Neural progenitor cell (in vitro differentiated cells): Measurements from ENCODE around the gene DOLPP1. TPM values are rescaled to one million over a fixed set of nuclear protein-coding genes. Genes with fewer than 3 reads are reported as not detected.

Source experiments
- DNase-seq: peaks from one replicate; pipeline ENCODE4 v3.0.0-alpha.2; 2016; ENCODE audit warnings: low spot score
- H2AFZ ChIP-seq: fragments of 200-600 bp; sonication (generic); replicated peaks from 2 replicates; pipeline ENCODE4 v1.6.1; 2016; ENCODE audit warnings: antibody characterized with exemption
- H3F3A ChIP-seq: fragments of 200-600 bp; sonication (generic); 2 replicates; pipeline ENCODE4 v1.6.1; 2016; ENCODE audit warnings: antibody characterized with exemption, low read depth
- H3K27ac ChIP-seq: fragments of 200-600 bp; sonication (generic); 2 replicates; pipeline ENCODE4 v1.5.1; 2016; ENCODE audit warnings: mild to moderate bottlenecking
- H3K27me3 ChIP-seq: fragments of 200-600 bp; sonication (generic); 2 replicates; pipeline ENCODE4 v1.6.1; 2016; ENCODE audit warnings: mild to moderate bottlenecking, moderate library complexity
- H3K36me3 ChIP-seq: fragments of 200-600 bp; sonication (generic); 2 replicates; pipeline ENCODE4 v1.5.1; 2016
- H3K4me1 ChIP-seq: fragments of 200-600 bp; sonication (generic); 2 replicates; pipeline ENCODE4 v1.6.1; 2016; ENCODE audit warnings: mixed run types
- H3K4me2 ChIP-seq: fragments of 200-600 bp; sonication (generic); 2 replicates; pipeline ENCODE4 v1.6.1; 2016
- H3K4me3 ChIP-seq: fragments of 200-600 bp; sonication (generic); 2 replicates; pipeline ENCODE4 v1.5.1; 2016
- H3K79me2 ChIP-seq: fragments of 200-600 bp; sonication (generic); 2 replicates; pipeline ENCODE4 v1.6.1; 2016; ENCODE audit warnings: low read depth
- H3K9ac ChIP-seq: fragments of 200-600 bp; sonication (generic); 2 replicates; pipeline ENCODE4 v1.6.1; 2016
- H3K9me3 ChIP-seq: fragments of 200-600 bp; sonication (generic); 2 replicates; pipeline ENCODE4 v1.5.1; 2016; ENCODE audit warnings: low read depth
- H4K20me1 ChIP-seq: fragments of 200-600 bp; sonication (generic); 2 replicates; pipeline ENCODE4 v1.6.1; 2016; ENCODE audit warnings: low read depth
- H3K27ac Mint-ChIP-seq: 3 replicates; pipeline ENCODE4 v1.8.0; 2021; ENCODE audit warnings: mixed read lengths
- H3K27me3 Mint-ChIP-seq: 2 replicates; pipeline ENCODE4 v1.8.0; 2022; ENCODE audit warnings: low read depth, mild to moderate bottlenecking, inconsistent platforms, moderate library complexity, mixed read lengths; ENCODE audit not compliant: insufficient read depth
- H3K36me3 Mint-ChIP-seq: 3 replicates; pipeline ENCODE4 v1.8.0; 2021; ENCODE audit warnings: mixed read lengths
- H3K4me1 Mint-ChIP-seq: 3 replicates; pipeline ENCODE4 v1.8.0; 2021; ENCODE audit warnings: mixed read lengths
- H3K4me3 Mint-ChIP-seq: 3 replicates; pipeline ENCODE4 v1.8.0; 2021; ENCODE audit warnings: mild to moderate bottlenecking, moderate library complexity, mixed read lengths
- H3K9me3 Mint-ChIP-seq: 3 replicates; pipeline ENCODE4 v1.8.0; 2020; ENCODE audit warnings: mixed read lengths
- CTCF ChIP-seq: fragments of 200-600 bp; sonication (generic); IDR thresholded peaks from 2 replicates; pipeline ENCODE4 v1.5.1; 2017; ENCODE audit warnings: antibody characterized with exemption, mild to moderate bottlenecking
- EZH2 ChIP-seq: fragments of 200-600 bp; sonication (generic); IDR thresholded peaks from 2 replicates; pipeline ENCODE4 v1.6.1; 2017; ENCODE audit warnings: antibody characterized with exemption, mild to moderate bottlenecking, moderate library complexity
- EZH2phosphoT487 ChIP-seq: fragments of 200-600 bp; sonication (generic); IDR thresholded peaks from 2 replicates; pipeline ENCODE4 v1.6.1; 2017; ENCODE audit warnings: antibody characterized with exemption
- total RNA-seq: library from RNA; depleted of rRNA; stranded (reverse); fragments of >200 nt; gene quantifications from 2 replicates; pipeline ENCODE4 v1.2.3, GENCODE V29; 2015; ENCODE audit warnings: low replicate concordance

DOLPP1 gene
- total RNA-seq, 1 donor from 2014 or later = 25.1 TPM

- H3K36me3 ChIP-seq = no peaks in the 10 kb centered on the region
- Mint-ChIP-seq H3K36me3 (peaks cover 10% of the 10 kb centered on the region), H3K4me1 (peaks cover 22% of the 10 kb centered on the region), H3K27ac (no peak overlapping the region), H3K27me3 (peaks cover 8% of the 10 kb centered on the region), H3K4me3 (no peak overlapping the region), H3K9me3 (no peaks in the 10 kb centered on the region)
- peaks cover 13% of the 10 kb centered on the region for H4K20me1 ChIP-seq
- peaks cover 35% of the 10 kb centered on the region for H3K79me2 ChIP-seq
- H3F3A ChIP-seq = peaks cover 8% of the 10 kb centered on the region
- H3K4me3 ChIP-seq = no peak overlapping the region
- DNase-seq = no peak
- H2AFZ ChIP-seq = no peak overlapping the region
- peaks cover 4% of the 10 kb centered on the region for H3K4me1 ChIP-seq
- TF ChIP-seq EZH2 (no peak), CTCF (no peak), EZH2phosphoT487 (no peak)
- H3K9me3 ChIP-seq = no peaks in the 10 kb centered on the region
- no peak overlapping the region for H3K9ac ChIP-seq
- H3K27me3 ChIP-seq = no peaks in the 10 kb centered on the region
- no peak overlapping the region for H3K27ac ChIP-seq
- H3K4me2 ChIP-seq = no peak overlapping the region
These were observed 40.7 kb upstream of the DOLPP1 start for GRCh38 chr9:129040113-129040643.

- Histone ChIP-seq H3K9me3 (no peaks in the 10 kb centered on the region), H3F3A (no peaks in the 10 kb centered on the region), H3K4me1 (peaks cover 4% of the 10 kb centered on the region), H3K36me3 (no peaks in the 10 kb centered on the region), H3K27me3 (no peaks in the 10 kb centered on the region), H3K9ac (no peak overlapping the region), H2AFZ (no peak overlapping the region), H3K4me2 (no peak overlapping the region), H4K20me1 (peaks cover 12% of the 10 kb centered on the region), H3K79me2 (peaks cover 31% of the 10 kb centered on the region), H3K27ac (no peak overlapping the region), H3K4me3 (no peak overlapping the region)
- Mint-ChIP-seq H3K36me3 (peaks cover 10% of the 10 kb centered on the region), H3K27ac (no peak overlapping the region), H3K4me1 (peaks cover 12% of the 10 kb centered on the region), H3K9me3 (no peaks in the 10 kb centered on the region), H3K4me3 (no peak overlapping the region), H3K27me3 (peaks cover 5% of the 10 kb centered on the region)
- TF ChIP-seq EZH2phosphoT487 = no peak
- no peak for TF ChIP-seq EZH2
- TF ChIP-seq CTCF = no peak
- no peak for DNase-seq
These were observed 38.9 kb upstream of the DOLPP1 start for GRCh38 chr9:129042016-129042415.

DNA sequence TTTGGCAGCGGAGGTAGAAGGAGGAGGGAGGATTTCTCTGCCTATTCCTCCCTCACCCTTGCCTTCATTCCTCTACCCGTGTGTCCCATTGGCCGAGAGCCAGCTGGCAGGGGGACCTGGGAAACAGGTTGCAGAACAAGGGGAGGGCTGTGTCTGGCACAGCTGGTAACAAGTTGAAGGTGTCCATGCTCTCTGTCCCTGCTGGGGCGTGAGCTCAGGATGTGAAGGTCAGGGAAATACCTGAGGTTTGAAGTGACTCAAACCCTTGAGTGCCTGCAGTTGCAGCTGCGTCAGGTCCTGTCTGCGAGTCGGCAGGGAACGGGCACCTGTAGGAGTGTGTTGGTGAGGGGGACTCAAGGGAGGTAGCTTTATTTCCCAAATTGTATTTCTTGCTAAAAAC is 28.3 kb upstream of the DOLPP1 start:
- no peaks in the 10 kb centered on the region for H3K9me3 Mint-ChIP-seq
- no peaks in the 10 kb centered on the region for H3K27me3 Mint-ChIP-seq
- Histone ChIP-seq H2AFZ (no peak overlapping the region), H3K4me2 (no peak overlapping the region), H3K9ac (no peak overlapping the region), H3K79me2 (no peaks in the 10 kb centered on the region), H4K20me1 (no peaks in the 10 kb centered on the region), H3K27me3 (no peaks in the 10 kb centered on the region), H3K27ac (no peak overlapping the region), H3K36me3 (no peaks in the 10 kb centered on the region), H3F3A (no peaks in the 10 kb centered on the region), H3K4me1 (no peaks in the 10 kb centered on the region), H3K9me3 (no peaks in the 10 kb centered on the region), H3K4me3 (no peak overlapping the region)
- no peak overlapping the region for H3K4me3 Mint-ChIP-seq
- TF ChIP-seq EZH2phosphoT487 (no peak), CTCF (no peak), EZH2 (no peak)
- no peak overlapping the region for H3K27ac Mint-ChIP-seq
- H3K36me3 Mint-ChIP-seq = peaks cover 6% of the 10 kb centered on the region
- H3K4me1 Mint-ChIP-seq = no peaks in the 10 kb centered on the region
- no peak for DNase-seq
